Dedifferentiated amniotic fluid mesenchymal stem cell (primary cell): Measurements from ENCODE around the gene ETFA.
"Not testable (repeated sequence)": the region's sequence is repeated elsewhere in the genome, so short reads cannot be mapped to it uniquely, and the experiment has no call there.

Experiments
- DNase-seq: peaks from one replicate; pipeline ENCODE4 v3.0.0-alpha.2; 2016; ENCODE audit errors: extremely low spot score

The ETFA gene

GRCh38 chr15:76325704-76326103, 14.4 kb upstream of the ETFA start:
- DNase-seq = no peak

GRCh38 chr15:76324066-76324465, 12.8 kb upstream of the ETFA start:
- DNase-seq = no peak

- DNase-seq = no peak
These were observed 10.3 kb upstream of the ETFA start for GRCh38 chr15:76321602-76322001.

GRCh38 chr15:76321171-76321570, 9.9 kb upstream of the ETFA start:
- no peak for DNase-seq

GRCh38 chr15:76320012-76320411, 8.7 kb upstream of the ETFA start:
- DNase-seq = no peak

- DNase-seq = no peak
These were observed 2.5 kb upstream of the ETFA start for GRCh38 chr15:76313731-76314130.

GRCh38 chr15:76313175-76313567, 1.9 kb upstream of the ETFA start:
- not testable (repeated sequence) for DNase-seq

GRCh38 chr15:76312540-76313174, 1.4 kb upstream of the ETFA start:
- DNase-seq = no peak

GRCh38 chr15:76310475-76311099, 682 bp downstream of the ETFA start:
- no peak for DNase-seq

GRCh38 chr15:76309601-76310330, 1.5 kb downstream of the ETFA start:
- DNase-seq = no peak

- DNase-seq = no peak
These were observed 7.4 kb downstream of the ETFA start for GRCh38 chr15:76303909-76304308.

GRCh38 chr15:76299786-76300185, 11.5 kb downstream of the ETFA start:
- DNase-seq = no peak

GRCh38 chr15:76298986-76299385, 12.3 kb downstream of the ETFA start:
- DNase-seq = no peak

- not testable (repeated sequence) for DNase-seq
These were observed 13.3 kb downstream of the ETFA start for GRCh38 chr15:76297951-76298350.

GRCh38 chr15:76296849-76297248, 14.4 kb downstream of the ETFA start:
- DNase-seq = no peak

- DNase-seq = not testable (repeated sequence)
These were observed 16.8 kb downstream of the ETFA start for GRCh38 chr15:76294463-76294862.

GRCh38 chr15:76293361-76293760, 17.9 kb downstream of the ETFA start:
- DNase-seq = no peak

GRCh38 chr15:76289582-76289981, 21.7 kb downstream of the ETFA start:
- no peak for DNase-seq

GRCh38 chr15:76286271-76286879, 24.9 kb downstream of the ETFA start:
- DNase-seq = no peak

- no peak for DNase-seq
These were observed 25.9 kb downstream of the ETFA start for GRCh38 chr15:76285241-76285825.

GRCh38 chr15:76282465-76282864, 28.8 kb downstream of the ETFA start:
- DNase-seq = no peak

GRCh38 chr15:76278651-76279050, 32.6 kb downstream of the ETFA start:
- DNase-seq = no peak
